ENCODE results near the gene PPP1R2. TPM values are rescaled to one million over a fixed set of nuclear protein-coding genes. Genes with fewer than 3 reads are reported as not detected.

The PPP1R2 gene
- total and polyA plus RNA-seq, 2 of the 13 experiments (the other 11 are each of a cell fraction or from before 2014, with no cell fraction given), result 36.5 to 86.5 TPM

DNA sequence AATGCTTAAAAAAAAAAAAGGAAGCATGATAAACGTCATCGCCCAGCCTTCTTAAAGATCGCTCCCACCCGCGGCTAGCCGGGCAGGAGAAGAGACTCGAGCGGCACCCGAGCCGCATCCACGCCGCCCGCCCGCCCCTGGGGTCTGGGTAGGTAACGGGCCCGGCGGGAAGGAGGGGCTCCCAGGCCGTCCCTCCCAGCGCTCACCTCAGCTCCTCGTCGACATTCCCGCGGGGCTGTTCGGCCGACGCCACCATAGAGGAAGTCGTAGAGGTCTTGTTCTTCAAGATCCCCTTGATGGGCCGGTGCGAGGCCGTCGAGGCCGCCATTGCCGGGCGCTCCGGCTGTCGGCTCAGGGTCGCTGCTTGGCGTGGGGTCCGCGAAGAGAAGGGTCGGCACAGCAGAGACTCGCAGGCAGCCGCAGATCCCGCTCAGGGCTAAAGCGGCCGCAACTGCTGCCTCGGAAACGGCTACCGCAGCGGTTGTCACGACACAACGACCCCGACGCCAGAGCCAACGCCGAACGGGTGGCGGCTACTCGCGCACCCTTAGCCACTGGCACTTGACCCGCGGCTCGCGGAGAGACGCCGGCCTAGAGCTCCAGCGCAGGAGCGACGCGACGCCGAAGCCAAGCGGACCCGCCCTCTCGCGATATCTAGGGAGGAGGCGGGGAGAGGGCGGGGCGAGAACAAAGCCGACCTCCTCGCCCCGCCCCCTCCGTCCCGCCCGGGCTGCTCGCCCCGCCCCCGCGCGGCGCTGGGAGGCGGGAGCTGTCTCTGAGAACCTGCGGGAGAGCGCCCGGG, at the start of gene PPP1R2 (continued):
- TF ChIP-seq, protein P1, sequence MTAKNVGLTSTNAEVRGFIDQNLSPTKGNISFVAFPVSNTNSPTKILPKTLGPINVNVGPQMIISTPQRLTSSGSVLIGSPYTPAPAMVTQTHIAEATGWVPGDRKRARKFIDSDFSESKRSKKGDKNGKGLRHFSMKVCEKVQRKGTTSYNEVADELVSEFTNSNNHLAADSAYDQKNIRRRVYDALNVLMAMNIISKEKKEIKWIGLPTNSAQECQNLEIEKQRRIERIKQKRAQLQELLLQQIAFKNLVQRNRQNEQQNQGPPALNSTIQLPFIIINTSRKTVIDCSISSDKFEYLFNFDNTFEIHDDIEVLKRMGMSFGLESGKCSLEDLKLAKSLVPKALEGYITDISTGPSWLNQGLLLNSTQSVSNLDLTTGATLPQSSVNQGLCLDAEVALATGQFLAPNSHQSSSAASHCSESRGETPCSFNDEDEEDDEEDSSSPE (CRISPR knock-in tag; IDR thresholded peaks at IDR 0.05), result peak; percentile 65
- TF ChIP-seq, protein P2, sequence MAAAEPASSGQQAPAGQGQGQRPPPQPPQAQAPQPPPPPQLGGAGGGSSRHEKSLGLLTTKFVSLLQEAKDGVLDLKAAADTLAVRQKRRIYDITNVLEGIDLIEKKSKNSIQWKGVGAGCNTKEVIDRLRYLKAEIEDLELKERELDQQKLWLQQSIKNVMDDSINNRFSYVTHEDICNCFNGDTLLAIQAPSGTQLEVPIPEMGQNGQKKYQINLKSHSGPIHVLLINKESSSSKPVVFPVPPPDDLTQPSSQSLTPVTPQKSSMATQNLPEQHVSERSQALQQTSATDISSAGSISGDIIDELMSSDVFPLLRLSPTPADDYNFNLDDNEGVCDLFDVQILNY (CRISPR knock-in tag; conservative IDR thresholded peaks at IDR 0.05), result 0 out of 2 replicates have a peak, but pooled peaks have one; percentile 61
- no peak for TF ChIP-seq ZNF772 (CRISPR knock-in tag; IDR thresholded peaks at IDR 0.05)
- no peak for TF ChIP-seq TBX3 (IDR thresholded peaks at IDR 0.05; ENCODE audit: borderline replicate concordance)
- no peak for TF ChIP-seq ZNF468 (CRISPR knock-in tag; IDR thresholded peaks at IDR 0.05)
- TF ChIP-seq, protein P3, sequence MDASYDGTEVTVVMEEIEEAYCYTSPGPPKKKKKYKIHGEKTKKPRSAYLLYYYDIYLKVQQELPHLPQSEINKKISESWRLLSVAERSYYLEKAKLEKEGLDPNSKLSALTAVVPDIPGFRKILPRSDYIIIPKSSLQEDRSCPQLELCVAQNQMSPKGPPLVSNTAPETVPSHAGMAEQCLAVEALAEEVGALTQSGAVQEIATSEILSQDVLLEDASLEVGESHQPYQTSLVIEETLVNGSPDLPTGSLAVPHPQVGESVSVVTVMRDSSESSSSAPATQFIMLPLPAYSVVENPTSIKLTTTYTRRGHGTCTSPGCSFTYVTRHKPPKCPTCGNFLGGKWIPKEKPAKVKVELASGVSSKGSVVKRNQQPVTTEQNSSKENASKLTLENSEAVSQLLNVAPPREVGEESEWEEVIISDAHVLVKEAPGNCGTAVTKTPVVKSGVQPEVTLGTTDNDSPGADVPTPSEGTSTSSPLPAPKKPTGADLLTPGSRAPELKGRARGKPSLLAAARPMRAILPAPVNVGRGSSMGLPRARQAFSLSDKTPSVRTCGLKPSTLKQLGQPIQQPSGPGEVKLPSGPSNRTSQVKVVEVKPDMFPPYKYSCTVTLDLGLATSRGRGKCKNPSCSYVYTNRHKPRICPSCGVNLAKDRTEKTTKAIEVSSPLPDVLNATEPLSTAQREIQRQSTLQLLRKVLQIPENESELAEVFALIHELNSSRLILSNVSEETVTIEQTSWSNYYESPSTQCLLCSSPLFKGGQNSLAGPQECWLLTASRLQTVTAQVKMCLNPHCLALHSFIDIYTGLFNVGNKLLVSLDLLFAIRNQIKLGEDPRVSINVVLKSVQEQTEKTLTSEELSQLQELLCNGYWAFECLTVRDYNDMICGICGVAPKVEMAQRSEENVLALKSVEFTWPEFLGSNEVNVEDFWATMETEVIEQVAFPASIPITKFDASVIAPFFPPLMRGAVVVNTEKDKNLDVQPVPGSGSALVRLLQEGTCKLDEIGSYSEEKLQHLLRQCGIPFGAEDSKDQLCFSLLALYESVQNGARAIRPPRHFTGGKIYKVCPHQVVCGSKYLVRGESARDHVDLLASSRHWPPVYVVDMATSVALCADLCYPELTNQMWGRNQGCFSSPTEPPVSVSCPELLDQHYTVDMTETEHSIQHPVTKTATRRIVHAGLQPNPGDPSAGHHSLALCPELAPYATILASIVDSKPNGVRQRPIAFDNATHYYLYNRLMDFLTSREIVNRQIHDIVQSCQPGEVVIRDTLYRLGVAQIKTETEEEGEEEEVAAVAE (CRISPR knock-in tag; IDR thresholded peaks at IDR 0.05; ENCODE audit: borderline replicate concordance), result no peak
- TF ChIP-seq, protein P4, sequence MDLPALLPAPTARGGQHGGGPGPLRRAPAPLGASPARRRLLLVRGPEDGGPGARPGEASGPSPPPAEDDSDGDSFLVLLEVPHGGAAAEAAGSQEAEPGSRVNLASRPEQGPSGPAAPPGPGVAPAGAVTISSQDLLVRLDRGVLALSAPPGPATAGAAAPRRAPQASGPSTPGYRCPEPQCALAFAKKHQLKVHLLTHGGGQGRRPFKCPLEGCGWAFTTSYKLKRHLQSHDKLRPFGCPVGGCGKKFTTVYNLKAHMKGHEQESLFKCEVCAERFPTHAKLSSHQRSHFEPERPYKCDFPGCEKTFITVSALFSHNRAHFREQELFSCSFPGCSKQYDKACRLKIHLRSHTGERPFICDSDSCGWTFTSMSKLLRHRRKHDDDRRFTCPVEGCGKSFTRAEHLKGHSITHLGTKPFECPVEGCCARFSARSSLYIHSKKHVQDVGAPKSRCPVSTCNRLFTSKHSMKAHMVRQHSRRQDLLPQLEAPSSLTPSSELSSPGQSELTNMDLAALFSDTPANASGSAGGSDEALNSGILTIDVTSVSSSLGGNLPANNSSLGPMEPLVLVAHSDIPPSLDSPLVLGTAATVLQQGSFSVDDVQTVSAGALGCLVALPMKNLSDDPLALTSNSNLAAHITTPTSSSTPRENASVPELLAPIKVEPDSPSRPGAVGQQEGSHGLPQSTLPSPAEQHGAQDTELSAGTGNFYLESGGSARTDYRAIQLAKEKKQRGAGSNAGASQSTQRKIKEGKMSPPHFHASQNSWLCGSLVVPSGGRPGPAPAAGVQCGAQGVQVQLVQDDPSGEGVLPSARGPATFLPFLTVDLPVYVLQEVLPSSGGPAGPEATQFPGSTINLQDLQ (CRISPR knock-in tag; IDR thresholded peaks at IDR 0.05), result peak; percentile 78; the same call in 1 of the 2 replicates
- no peak for TF ChIP-seq ZNF567 (CRISPR knock-in tag; IDR thresholded peaks at IDR 0.05; ENCODE audit: borderline replicate concordance)
- TF ChIP-seq, protein P5, sequence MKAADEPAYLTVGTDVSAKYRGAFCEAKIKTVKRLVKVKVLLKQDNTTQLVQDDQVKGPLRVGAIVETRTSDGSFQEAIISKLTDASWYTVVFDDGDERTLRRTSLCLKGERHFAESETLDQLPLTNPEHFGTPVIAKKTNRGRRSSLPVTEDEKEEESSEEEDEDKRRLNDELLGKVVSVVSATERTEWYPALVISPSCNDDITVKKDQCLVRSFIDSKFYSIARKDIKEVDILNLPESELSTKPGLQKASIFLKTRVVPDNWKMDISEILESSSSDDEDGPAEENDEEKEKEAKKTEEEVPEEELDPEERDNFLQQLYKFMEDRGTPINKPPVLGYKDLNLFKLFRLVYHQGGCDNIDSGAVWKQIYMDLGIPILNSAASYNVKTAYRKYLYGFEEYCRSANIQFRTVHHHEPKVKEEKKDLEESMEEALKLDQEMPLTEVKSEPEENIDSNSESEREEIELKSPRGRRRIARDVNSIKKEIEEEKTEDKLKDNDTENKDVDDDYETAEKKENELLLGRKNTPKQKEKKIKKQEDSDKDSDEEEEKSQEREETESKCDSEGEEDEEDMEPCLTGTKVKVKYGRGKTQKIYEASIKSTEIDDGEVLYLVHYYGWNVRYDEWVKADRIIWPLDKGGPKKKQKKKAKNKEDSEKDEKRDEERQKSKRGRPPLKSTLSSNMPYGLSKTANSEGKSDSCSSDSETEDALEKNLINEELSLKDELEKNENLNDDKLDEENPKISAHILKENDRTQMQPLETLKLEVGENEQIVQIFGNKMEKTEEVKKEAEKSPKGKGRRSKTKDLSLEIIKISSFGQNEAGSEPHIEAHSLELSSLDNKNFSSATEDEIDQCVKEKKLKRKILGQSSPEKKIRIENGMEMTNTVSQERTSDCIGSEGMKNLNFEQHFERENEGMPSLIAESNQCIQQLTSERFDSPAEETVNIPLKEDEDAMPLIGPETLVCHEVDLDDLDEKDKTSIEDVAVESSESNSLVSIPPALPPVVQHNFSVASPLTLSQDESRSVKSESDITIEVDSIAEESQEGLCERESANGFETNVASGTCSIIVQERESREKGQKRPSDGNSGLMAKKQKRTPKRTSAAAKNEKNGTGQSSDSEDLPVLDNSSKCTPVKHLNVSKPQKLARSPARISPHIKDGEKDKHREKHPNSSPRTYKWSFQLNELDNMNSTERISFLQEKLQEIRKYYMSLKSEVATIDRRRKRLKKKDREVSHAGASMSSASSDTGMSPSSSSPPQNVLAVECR (CRISPR knock-in tag; IDR thresholded peaks at IDR 0.05; ENCODE audit: borderline replicate concordance), result peak; percentile 90
- no peak for TF ChIP-seq ZSCAN20 (CRISPR knock-in tag; IDR thresholded peaks at IDR 0.05; ENCODE audit: borderline replicate concordance)
